Natural killer cell (primary cell): ENCODE measurements around the gene PRCC. TPM values are rescaled to one million over a fixed set of nuclear protein-coding genes. Genes with fewer than 3 reads are reported as not detected.

ENCODE experiments used
- ATAC-seq, 3 donors: fragments of 150-1000 bp in 2 of 3; fragments of 200-7000 bp in 1 of 3; cut with Tn5 transposase; 1 replicate in 1 of 3; 2 replicates in 2 of 3; pipeline ENCODE4 v1.10.0; 2021; ENCODE audit warnings: mild to moderate bottlenecking in 2 of 3, moderate library complexity in 2 of 3
- DNase-seq, 2 donors: peaks; one replicate each; pipeline versions ENCODE4 v3.0.0 to v3.0.0-alpha.2; 2013 to 2021; ENCODE audit warnings: mixed read lengths in 1 of 2
- H3K27ac ChIP-seq: one replicate; pipeline ENCODE4 v1.5.1; 2013; ENCODE audit warnings: mild to moderate bottlenecking, low read length
- H3K27me3 ChIP-seq: one replicate; pipeline ENCODE4 v1.6.1; 2013; ENCODE audit warnings: low read length; ENCODE audit not compliant: control insufficient read depth, insufficient read depth
- H3K36me3 ChIP-seq: one replicate; pipeline ENCODE4 v1.6.1; 2013; ENCODE audit warnings: low read length; ENCODE audit not compliant: control insufficient read depth, insufficient read depth
- H3K4me1 ChIP-seq: one replicate; pipeline ENCODE4 v1.6.1; 2013; ENCODE audit warnings: low read length; ENCODE audit not compliant: control insufficient read depth, insufficient read depth
- H3K4me3 ChIP-seq: one replicate; pipeline ENCODE4 v1.5.1; 2013; ENCODE audit warnings: low read length
- H3K9me3 ChIP-seq: one replicate; pipeline ENCODE4 v1.6.1; 2013; ENCODE audit warnings: low read length; ENCODE audit not compliant: control insufficient read depth, insufficient read depth
- H3K27ac Mint-ChIP-seq, 2 donors: one replicate each; pipeline ENCODE4 v1.8.0; 2022; ENCODE audit warnings: mild to moderate bottlenecking in 2 of 2, mixed read lengths in 2 of 2, moderate library complexity in 1 of 2
- H3K27me3 Mint-ChIP-seq, 2 donors: one replicate each; pipeline ENCODE4 v1.8.0; 2022; ENCODE audit warnings: low read depth in 2 of 2, mixed read lengths in 2 of 2
- H3K36me3 Mint-ChIP-seq: one replicate; pipeline ENCODE4 v1.8.0; 2022; ENCODE audit warnings: mixed read lengths
- H3K4me1 Mint-ChIP-seq, 2 donors: one replicate each; pipeline ENCODE4 v1.8.0; 2022; ENCODE audit warnings: mixed read lengths in 2 of 2
- H3K4me3 Mint-ChIP-seq: one replicate; pipeline ENCODE4 v1.8.0; 2022; ENCODE audit warnings: mild to moderate bottlenecking, moderate library complexity, mixed read lengths
- H3K9me3 Mint-ChIP-seq, 2 donors: one replicate each; pipeline ENCODE4 v1.8.0; 2022; ENCODE audit warnings: mixed read lengths in 2 of 2
- CTCF ChIP-seq: fragments of 200-600 bp; IDR thresholded peaks from one replicate; pipeline ENCODE4 v1.8.0; 2022; ENCODE audit warnings: antibody characterized with exemption
- WGBS: methylation state at CpG from one replicate; pipeline ENCODE4 v1.1.7; 2013; ENCODE audit warnings: missing lambda C conversion rate; ENCODE audit not compliant: insufficient coverage; 5-methylcytosine and 5-hydroxymethylcytosine counted together
- intact Hi-C: fragments of 100-400 bp; cut with micrococcal nuclease; formaldehyde crosslinking; loops from one replicate; pipeline ENCODE4 v1.14.2; 2022
- total RNA-seq, 4 donors: library from RNA; stranded (reverse); fragments of 120-200 nt in 1 of 4; gene quantifications; one replicate each; pipeline versions ENCODE4 v1.2.3 to v1.2.4, GENCODE V29; 2013 to 2022

PRCC gene
- total RNA-seq, 3 donors from 2014 or later (not counting 1 experiment from before 2014, with no cell fraction given) = 66.5 to 92.4 (median 69.1) TPM

- Histone ChIP-seq H3K9me3 (no peaks in the 10 kb centered on the region), H3K27me3 (no peaks in the 10 kb centered on the region), H3K36me3 (no peaks in the 10 kb centered on the region), H3K27ac (no peak overlapping the region), H3K4me3 (no peak overlapping the region), H3K4me1 (peaks cover 12% of the 10 kb centered on the region)
- WGBS = 71% methylated on average over 4 of the region's 4 CpGs
- intact Hi-C loops = no loop called here
- no peaks in the 10 kb centered on the region for H3K27me3 Mint-ChIP-seq
- ATAC-seq (peak in 2 of 3 donors; percentile 42 to 52), DNase-seq (no peak)
- peak overlapping the region in 1 of 2 donors; percentile 68 for H3K27ac Mint-ChIP-seq
- H3K9me3 Mint-ChIP-seq = no peaks in the 10 kb centered on the region
- H3K36me3 Mint-ChIP-seq = no peaks in the 10 kb centered on the region
- TF ChIP-seq CTCF = no peak
- peaks cover 21 to 40% of the 10 kb centered on the region in 2 donors for H3K4me1 Mint-ChIP-seq
- H3K4me3 Mint-ChIP-seq = no peak overlapping the region
Observed at GRCh38 chr1:156821801-156822200, 54.5 kb downstream of the PRCC start.

GRCh38 chr1:156822680-156823079 is 55.3 kb downstream of the PRCC start:
- 100% methylated on average over 1 of the region's 1 CpG for WGBS
- Mint-ChIP-seq H3K27ac (peak overlapping the region in 1 of 2 donors; percentile 68), H3K9me3 (no peaks in the 10 kb centered on the region), H3K27me3 (no peaks in the 10 kb centered on the region), H3K36me3 (no peaks in the 10 kb centered on the region), H3K4me3 (no peak overlapping the region), H3K4me1 (peaks cover 16 to 34% of the 10 kb centered on the region in 2 donors)
- Histone ChIP-seq H3K27ac (no peak overlapping the region), H3K4me3 (no peak overlapping the region), H3K4me1 (peaks cover 4% of the 10 kb centered on the region), H3K27me3 (no peaks in the 10 kb centered on the region), H3K9me3 (no peaks in the 10 kb centered on the region), H3K36me3 (no peaks in the 10 kb centered on the region)
- ATAC-seq (peak in 1 of 3 donors; percentile 9), DNase-seq (no peak)
- intact Hi-C loops = no loop called here
- TF ChIP-seq CTCF = no peak

GRCh38 chr1:156823210-156823790 is 56.0 kb downstream of the PRCC start:
- Mint-ChIP-seq H3K36me3 (no peaks in the 10 kb centered on the region), H3K4me3 (no peak overlapping the region), H3K27me3 (no peaks in the 10 kb centered on the region), H3K27ac (peak overlapping the region in 1 of 2 donors; percentile 68), H3K4me1 (peaks cover 11 to 28% of the 10 kb centered on the region in 2 donors), H3K9me3 (no peaks in the 10 kb centered on the region)
- H3K4me1 ChIP-seq = no peaks in the 10 kb centered on the region
- ATAC-seq = peak in 1 of 3 donors; percentile 16
- TF ChIP-seq CTCF = no peak
- H3K27ac ChIP-seq = no peak overlapping the region
- WGBS = 91% methylated on average over 5 of the region's 5 CpGs
- intact Hi-C loops = no loop called here
- H3K36me3 ChIP-seq = no peaks in the 10 kb centered on the region
- no peaks in the 10 kb centered on the region for H3K9me3 ChIP-seq
- H3K4me3 ChIP-seq = no peak overlapping the region
- no peak for DNase-seq
- no peaks in the 10 kb centered on the region for H3K27me3 ChIP-seq

GRCh38 chr1:156826630-156827029 is 59.3 kb downstream of the PRCC start:
- WGBS = no CpG with 5 or more reads among the region's 1 CpG

More at GRCh38 chr1:156826630-156827029, 59.3 kb downstream of the PRCC start:
- H3K36me3 Mint-ChIP-seq = no peaks in the 10 kb centered on the region
- intact Hi-C loops = no loop called here
- H3K9me3 Mint-ChIP-seq = no peaks in the 10 kb centered on the region
- no peak for TF ChIP-seq CTCF
- H3K27ac Mint-ChIP-seq = no peak overlapping the region
- no peaks in the 10 kb centered on the region for H3K4me1 ChIP-seq
- H3K27me3 Mint-ChIP-seq = no peaks in the 10 kb centered on the region
- H3K36me3 ChIP-seq = no peaks in the 10 kb centered on the region
- peaks cover 5 to 17% of the 10 kb centered on the region in 2 donors for H3K4me1 Mint-ChIP-seq
- ATAC-seq = no peak
- H3K4me3 ChIP-seq = no peak overlapping the region
- no peak overlapping the region for H3K27ac ChIP-seq
- no peaks in the 10 kb centered on the region for H3K9me3 ChIP-seq
- H3K4me3 Mint-ChIP-seq = no peak overlapping the region
- DNase-seq = no peak
- H3K27me3 ChIP-seq = no peaks in the 10 kb centered on the region
